Ectodermal cell (in vitro differentiated cells): Measurements from ENCODE around the gene CREB1.
"Not testable (repeated sequence)": the region's sequence is repeated elsewhere in the genome, so short reads cannot be mapped to it uniquely, and the experiment has no call there.

Experiments used
- H3K27ac ChIP-seq: 2 replicates; pipeline ENCODE4 v1.7.0; 2013; ENCODE audit warnings: mild to moderate bottlenecking, low read depth, low read length; ENCODE audit not compliant: insufficient read depth, poor library complexity, severe bottlenecking
- H3K27me3 ChIP-seq: 2 replicates; pipeline ENCODE4 v1.7.0; 2013; ENCODE audit warnings: mild to moderate bottlenecking, low read length; ENCODE audit not compliant: insufficient read depth, control insufficient read depth, poor library complexity, severe bottlenecking
- H3K36me3 ChIP-seq: one replicate; pipeline ENCODE4 v1.7.0; 2013; ENCODE audit warnings: low read length; ENCODE audit not compliant: control insufficient read depth, insufficient read depth
- H3K4me1 ChIP-seq: one replicate; pipeline ENCODE4 v1.7.0; 2013; ENCODE audit warnings: low read length; ENCODE audit not compliant: control insufficient read depth, insufficient read depth
- H3K4me3 ChIP-seq: 2 replicates; pipeline ENCODE4 v1.7.0; 2013; ENCODE audit warnings: low read depth, low read length, control low read depth; ENCODE audit not compliant: insufficient read depth
- H3K9me3 ChIP-seq: 2 replicates; pipeline ENCODE4 v1.7.0; 2013; ENCODE audit warnings: mild to moderate bottlenecking, low read length, moderate library complexity; ENCODE audit not compliant: control insufficient read depth
- WGBS, 2 experiments: methylation state at CpG; one replicate each; pipeline ENCODE4 v1.1.7; 2013; ENCODE audit warnings: missing lambda C conversion rate in 2 of 2; 5-methylcytosine and 5-hydroxymethylcytosine counted together

Gene CREB1

GRCh38 chr2:207625014-207625907, 95.5 kb downstream of the CREB1 start, which contains the start of gene METTL21A:
TSS of gene METTL21A (minus strand) at chr2:207625394. CDS start at chr2:207624375, 1,019 bp downstream.
- Histone ChIP-seq H3K4me3 (peak within 1 kb of the TSS; percentile 86), H3K9me3 (no peaks in the 10 kb centered on the region), H3K36me3 (peaks cover 21% of the 10 kb centered on the region), H3K4me1 (no peaks in the 10 kb centered on the region), H3K27me3 (peaks cover 14% of the 10 kb centered on the region), H3K27ac (peak within 1 kb of the TSS; percentile 67)
- whole genome bisulfite sequencing, 2 experiments: 0% methylated on average over 92 of the region's 92 CpGs

GRCh38 chr2:207629553-207629952, 99.8 kb downstream of the CREB1 start:
- WGBS, 2 experiments: 93 to 95% methylated on average over 1 of the region's 1 CpG
- Histone ChIP-seq H3K36me3 (no peaks in the 10 kb centered on the region), H3K9me3 (no peaks in the 10 kb centered on the region), H3K4me3 (no peak overlapping the region), H3K27ac (no peak overlapping the region), H3K27me3 (peaks cover 14% of the 10 kb centered on the region), H3K4me1 (no peaks in the 10 kb centered on the region)

GRCh38 chr2:207630491-207630890, 100.7 kb downstream of the CREB1 start:
- Histone ChIP-seq H3K4me3 (no peak overlapping the region), H3K9me3 (no peaks in the 10 kb centered on the region), H3K36me3 (no peaks in the 10 kb centered on the region), H3K27ac (no peak overlapping the region), H3K4me1 (no peaks in the 10 kb centered on the region), H3K27me3 (peaks cover 14% of the 10 kb centered on the region)
- 96 to 97% methylated on average over 4 of the region's 4 CpGs for WGBS, 2 experiments

GRCh38 chr2:207632575-207633493, 103.1 kb downstream of the CREB1 start:
- WGBS, 2 experiments: 92 to 94% methylated on average over 8 of the region's 8 CpGs
- H3K9me3 ChIP-seq: no peaks in the 10 kb centered on the region
- no peak overlapping the region for H3K4me3 ChIP-seq
- H3K27ac ChIP-seq: no peak overlapping the region
- no peaks in the 10 kb centered on the region for H3K27me3 ChIP-seq
- H3K4me1 ChIP-seq: no peaks in the 10 kb centered on the region
- no peaks in the 10 kb centered on the region for H3K36me3 ChIP-seq

- Histone ChIP-seq H3K4me1 (no peaks in the 10 kb centered on the region), H3K9me3 (no peaks in the 10 kb centered on the region), H3K27ac (no peak overlapping the region), H3K27me3 (no peaks in the 10 kb centered on the region), H3K4me3 (no peak overlapping the region), H3K36me3 (no peaks in the 10 kb centered on the region)
- 95 to 98% methylated on average over 1 to 2 of the region's 3 CpGs for WGBS, 2 experiments
These were observed 103.9 kb downstream of the CREB1 start for GRCh38 chr2:207633686-207634085.

- Histone ChIP-seq H3K36me3 (no peaks in the 10 kb centered on the region), H3K4me1 (no peaks in the 10 kb centered on the region), H3K27ac (no peak overlapping the region), H3K9me3 (no peaks in the 10 kb centered on the region), H3K4me3 (no peak overlapping the region), H3K27me3 (no peaks in the 10 kb centered on the region)
- WGBS, 2 experiments: 86 to 89% methylated on average over 11 of the region's 11 CpGs
These were observed 105.9 kb downstream of the CREB1 start for GRCh38 chr2:207635468-207636200.

- not testable (repeated sequence) for H3K36me3 ChIP-seq, H3K9me3 ChIP-seq, H3K27ac ChIP-seq, H3K4me3 ChIP-seq, H3K4me1 ChIP-seq, H3K27me3 ChIP-seq
- 79 to 96% methylated on average over 2 of the region's 3 CpGs for WGBS, 2 experiments
These were observed 109.5 kb downstream of the CREB1 start for GRCh38 chr2:207639288-207639687.

- Histone ChIP-seq H3K27me3 (no peaks in the 10 kb centered on the region), H3K27ac (no peak overlapping the region), H3K4me1 (no peaks in the 10 kb centered on the region), H3K36me3 (no peaks in the 10 kb centered on the region), H3K9me3 (no peaks in the 10 kb centered on the region), H3K4me3 (no peak overlapping the region)
These were observed 110.4 kb downstream of the CREB1 start for GRCh38 chr2:207640160-207640559.

- Histone ChIP-seq H3K4me3 (no peak overlapping the region), H3K36me3 (no peaks in the 10 kb centered on the region), H3K27ac (no peak overlapping the region), H3K27me3 (no peaks in the 10 kb centered on the region), H3K9me3 (no peaks in the 10 kb centered on the region), H3K4me1 (no peaks in the 10 kb centered on the region)
- 92% methylated on average over 1 of the region's 1 CpG; no CpG with 5 or more reads in 1 of the 2 experiments for WGBS, 2 experiments
These were observed 110.9 kb downstream of the CREB1 start for GRCh38 chr2:207640661-207641060.
